Natural killer cell (primary cell): ENCODE data around the gene TRERF1. TPM values are rescaled to one million over a fixed set of nuclear protein-coding genes. Genes with fewer than 3 reads are reported as not detected.

ENCODE experiments used
- ATAC-seq, 3 donors: fragments of 150-1000 bp in 2 of 3; fragments of 200-7000 bp in 1 of 3; cut with Tn5 transposase; 1 replicate in 1 of 3; 2 replicates in 2 of 3; pipeline ENCODE4 v1.10.0; 2021; ENCODE audit warnings: mild to moderate bottlenecking in 2 of 3, moderate library complexity in 2 of 3
- DNase-seq, 2 donors: peaks; one replicate each; pipeline versions ENCODE4 v3.0.0 to v3.0.0-alpha.2; 2013 to 2021; ENCODE audit warnings: mixed read lengths in 1 of 2
- H3K27ac ChIP-seq: one replicate; pipeline ENCODE4 v1.5.1; 2013; ENCODE audit warnings: mild to moderate bottlenecking, low read length
- H3K27me3 ChIP-seq: one replicate; pipeline ENCODE4 v1.6.1; 2013; ENCODE audit warnings: low read length; ENCODE audit not compliant: control insufficient read depth, insufficient read depth
- H3K36me3 ChIP-seq: one replicate; pipeline ENCODE4 v1.6.1; 2013; ENCODE audit warnings: low read length; ENCODE audit not compliant: control insufficient read depth, insufficient read depth
- H3K4me1 ChIP-seq: one replicate; pipeline ENCODE4 v1.6.1; 2013; ENCODE audit warnings: low read length; ENCODE audit not compliant: control insufficient read depth, insufficient read depth
- H3K4me3 ChIP-seq: one replicate; pipeline ENCODE4 v1.5.1; 2013; ENCODE audit warnings: low read length
- H3K9me3 ChIP-seq: one replicate; pipeline ENCODE4 v1.6.1; 2013; ENCODE audit warnings: low read length; ENCODE audit not compliant: control insufficient read depth, insufficient read depth
- H3K27ac Mint-ChIP-seq, 2 donors: one replicate each; pipeline ENCODE4 v1.8.0; 2022; ENCODE audit warnings: mild to moderate bottlenecking in 2 of 2, mixed read lengths in 2 of 2, moderate library complexity in 1 of 2
- H3K27me3 Mint-ChIP-seq, 2 donors: one replicate each; pipeline ENCODE4 v1.8.0; 2022; ENCODE audit warnings: low read depth in 2 of 2, mixed read lengths in 2 of 2
- H3K36me3 Mint-ChIP-seq: one replicate; pipeline ENCODE4 v1.8.0; 2022; ENCODE audit warnings: mixed read lengths
- H3K4me1 Mint-ChIP-seq, 2 donors: one replicate each; pipeline ENCODE4 v1.8.0; 2022; ENCODE audit warnings: mixed read lengths in 2 of 2
- H3K4me3 Mint-ChIP-seq: one replicate; pipeline ENCODE4 v1.8.0; 2022; ENCODE audit warnings: mild to moderate bottlenecking, moderate library complexity, mixed read lengths
- H3K9me3 Mint-ChIP-seq, 2 donors: one replicate each; pipeline ENCODE4 v1.8.0; 2022; ENCODE audit warnings: mixed read lengths in 2 of 2
- CTCF ChIP-seq: fragments of 200-600 bp; IDR thresholded peaks from one replicate; pipeline ENCODE4 v1.8.0; 2022; ENCODE audit warnings: antibody characterized with exemption
- whole genome bisulfite sequencing: methylation state at CpG from one replicate; pipeline ENCODE4 v1.1.7; 2013; ENCODE audit warnings: missing lambda C conversion rate; ENCODE audit not compliant: insufficient coverage; 5-methylcytosine and 5-hydroxymethylcytosine counted together
- intact Hi-C: fragments of 100-400 bp; cut with micrococcal nuclease; formaldehyde crosslinking; loops from one replicate; pipeline ENCODE4 v1.14.2; 2022
- total RNA-seq, 4 donors: library from RNA; stranded (reverse); fragments of 120-200 nt in 1 of 4; gene quantifications; one replicate each; pipeline versions ENCODE4 v1.2.3 to v1.2.4, GENCODE V29; 2013 to 2022

Gene TRERF1
- total RNA-seq, 3 donors from 2014 or later (not counting 1 experiment from before 2014, with no cell fraction given), result 34.6 to 42.3 (median 38.6) TPM

- no peaks in the 10 kb centered on the region for H3K9me3 ChIP-seq
- H3K27ac Mint-ChIP-seq, result no peak overlapping the region
- peaks cover 35% of the 10 kb centered on the region for H3K4me1 ChIP-seq
- peaks cover 62 to 66% of the 10 kb centered on the region in 2 donors for H3K4me1 Mint-ChIP-seq
- no peak for TF ChIP-seq CTCF
- H3K4me3 ChIP-seq, result no peak overlapping the region
- no peak overlapping the region for H3K27ac ChIP-seq
- no peaks in the 10 kb centered on the region for H3K9me3 Mint-ChIP-seq
- H3K27me3 ChIP-seq, result no peaks in the 10 kb centered on the region
- H3K27me3 Mint-ChIP-seq, result no peaks in the 10 kb centered on the region
- no peak for ATAC-seq
- H3K36me3 Mint-ChIP-seq, result no peaks in the 10 kb centered on the region
- H3K4me3 Mint-ChIP-seq, result no peak overlapping the region
- no peak for DNase-seq
- intact Hi-C loops, result no loop called here
- WGBS, result 87% methylated on average over 8 of the region's 8 CpGs
- H3K36me3 ChIP-seq, result no peaks in the 10 kb centered on the region
Measured at GRCh38 chr6:42400886-42401612, 50.7 kb downstream of the TRERF1 start.

- TF ChIP-seq CTCF, result no peak
- Histone ChIP-seq H3K9me3 (no peaks in the 10 kb centered on the region), H3K4me3 (no peak overlapping the region), H3K4me1 (peaks cover 37% of the 10 kb centered on the region), H3K36me3 (no peaks in the 10 kb centered on the region), H3K27ac (no peak overlapping the region), H3K27me3 (no peaks in the 10 kb centered on the region)
- H3K4me1 Mint-ChIP-seq, result peaks cover 59 to 69% of the 10 kb centered on the region in 2 donors
- no peaks in the 10 kb centered on the region for H3K9me3 Mint-ChIP-seq
- H3K27ac Mint-ChIP-seq, result no peak overlapping the region
- intact Hi-C loops, result no loop called here
- DNase-seq (no peak), ATAC-seq (no peak)
- H3K27me3 Mint-ChIP-seq, result no peaks in the 10 kb centered on the region
- WGBS, result 97% methylated on average over 6 of the region's 8 CpGs
- H3K4me3 Mint-ChIP-seq, result no peak overlapping the region
- H3K36me3 Mint-ChIP-seq, result no peaks in the 10 kb centered on the region
Measured at GRCh38 chr6:42400061-42400760, 51.5 kb downstream of the TRERF1 start.

GRCh38 chr6:42396720-42397119 lies 55.0 kb downstream of the TRERF1 start:
- H3K4me3 Mint-ChIP-seq, result no peak overlapping the region
- peaks cover 56 to 63% of the 10 kb centered on the region in 2 donors for H3K4me1 Mint-ChIP-seq

More at GRCh38 chr6:42396720-42397119, 55.0 kb downstream of the TRERF1 start:
- intact Hi-C loops, result no loop called here
- no peaks in the 10 kb centered on the region for H3K36me3 ChIP-seq
- H3K27me3 Mint-ChIP-seq, result no peaks in the 10 kb centered on the region
- H3K36me3 Mint-ChIP-seq, result no peaks in the 10 kb centered on the region
- 88% methylated on average over 3 of the region's 3 CpGs for WGBS
- no peaks in the 10 kb centered on the region for H3K27me3 ChIP-seq
- H3K9me3 ChIP-seq, result no peaks in the 10 kb centered on the region
- H3K27ac ChIP-seq, result no peak overlapping the region
- H3K27ac Mint-ChIP-seq, result peak overlapping the region in 1 of 2 donors; percentile 0
- TF ChIP-seq CTCF, result no peak
- ATAC-seq, result no peak
- no peaks in the 10 kb centered on the region for H3K9me3 Mint-ChIP-seq
- peaks cover 29% of the 10 kb centered on the region for H3K4me1 ChIP-seq
- H3K4me3 ChIP-seq, result no peak overlapping the region
- DNase-seq, result peak in 1 of 2 donors; percentile 46
